ENCODE data around the gene SLC30A4.
"Not testable (repeated sequence)": the region's sequence is repeated elsewhere in the genome, so short reads cannot be mapped to it uniquely, and the experiment has no call there.

Gene SLC30A4

DNA sequence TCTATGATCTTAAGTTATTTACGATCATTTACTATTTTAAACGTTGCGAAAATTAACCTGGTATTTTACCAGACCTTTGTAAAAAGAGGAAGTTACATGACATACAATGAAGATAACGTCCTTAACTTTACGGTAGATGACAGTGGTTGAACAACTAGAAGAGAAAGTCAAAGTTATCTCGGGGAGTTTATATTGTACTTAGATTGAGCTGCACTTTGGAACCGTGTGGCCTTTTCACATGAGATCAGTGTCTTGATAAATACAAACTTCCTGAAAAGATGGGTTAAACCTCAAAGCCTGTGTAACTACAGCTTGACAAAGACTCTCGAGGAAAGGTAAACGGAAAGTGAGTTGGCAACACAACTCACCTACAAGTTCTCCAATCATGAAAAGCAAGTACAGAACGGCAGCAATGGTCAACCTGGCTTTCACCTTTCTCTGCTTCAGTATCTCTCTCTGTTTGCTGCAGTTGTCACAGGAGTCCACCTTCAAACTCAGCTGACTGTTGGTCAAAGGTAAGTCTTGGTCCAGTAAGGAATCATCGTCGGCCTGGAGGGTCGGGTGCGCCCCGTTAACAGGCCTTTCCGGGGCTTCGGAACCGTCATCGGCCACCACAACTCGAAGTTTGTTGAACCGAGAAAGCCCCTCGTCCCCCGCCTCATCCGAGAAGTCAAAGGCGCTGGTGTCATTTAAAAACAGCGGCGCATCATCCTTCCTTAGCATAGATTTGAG lies 793 bp downstream of the SLC30A4 start:
- Histone ChIP-seq H3K4me3 (peak overlapping the region; percentile 66 to 91 (median 82)), H3K27ac (peak overlapping the region; percentile 23 to 92 (median 79))

DNA sequence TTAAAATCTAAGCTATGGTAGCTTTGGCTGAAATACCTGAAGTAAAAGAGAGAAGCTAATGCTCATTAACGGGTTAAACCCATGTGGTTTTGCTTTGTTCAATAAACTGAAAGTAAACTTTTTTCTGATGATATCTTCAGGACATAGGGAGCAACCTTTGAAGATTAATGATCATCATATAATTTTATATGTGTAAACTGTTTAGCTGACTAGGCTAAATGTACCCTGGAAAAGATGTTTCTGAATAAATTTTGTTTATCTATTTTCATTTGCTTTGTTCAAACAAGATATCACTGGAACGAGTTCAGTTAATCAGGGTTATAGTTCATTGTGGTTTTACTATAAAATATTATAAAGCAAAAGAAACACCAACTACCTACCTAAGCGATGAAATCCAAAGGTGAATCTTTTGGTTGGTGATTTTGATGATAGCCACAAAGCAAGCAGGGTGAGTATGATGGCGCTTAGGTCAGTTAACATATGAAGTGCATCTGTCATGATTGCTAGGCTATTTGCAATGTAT lies 11.7 kb downstream of the SLC30A4 start:
- Histone ChIP-seq H3K4me3 (no peak overlapping the region), H3K27ac (no peak overlapping the region)

DNA sequence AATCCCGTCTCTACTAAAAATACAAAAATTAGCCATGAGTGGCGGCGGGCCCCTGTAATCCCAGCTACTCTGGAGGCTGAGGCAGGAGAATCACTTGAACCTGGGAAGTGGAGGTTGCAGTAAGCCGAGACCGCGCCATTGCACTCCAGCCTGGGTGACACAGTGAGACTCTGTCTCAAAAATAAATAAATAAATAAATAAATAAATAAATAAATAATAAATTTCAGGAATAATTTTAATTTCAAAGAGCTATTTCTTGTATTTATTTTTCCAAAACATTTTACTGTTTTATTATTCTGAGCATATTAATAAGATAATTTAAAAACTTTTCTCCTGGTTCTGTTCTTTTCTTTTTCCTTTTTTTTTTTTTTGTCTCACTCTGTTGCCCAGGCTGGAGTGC lies 15.4 kb downstream of the SLC30A4 start:
- H3K4me3 ChIP-seq, H3K27ac ChIP-seq: not testable (repeated sequence)

DNA sequence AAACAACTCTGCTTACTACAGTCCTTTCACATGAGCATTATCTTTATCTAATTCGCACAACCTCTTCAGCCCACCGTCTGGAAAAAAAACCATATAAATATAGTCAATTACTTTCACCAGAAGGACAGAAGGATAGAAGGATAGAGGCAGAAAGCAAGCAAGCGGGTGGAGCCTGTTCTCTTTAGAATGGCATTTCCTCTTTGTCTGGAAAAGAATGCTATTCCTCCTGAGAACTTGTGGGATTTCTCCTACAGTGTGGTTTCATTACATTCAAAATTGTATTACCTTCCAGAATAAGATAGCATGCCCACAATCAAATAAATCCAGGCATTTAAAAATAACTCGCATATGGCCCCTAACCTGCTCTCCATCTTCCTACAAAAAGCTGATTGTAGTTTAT lies 23.1 kb downstream of the SLC30A4 start:
- H3K27ac ChIP-seq = no peak overlapping the region

DNA sequence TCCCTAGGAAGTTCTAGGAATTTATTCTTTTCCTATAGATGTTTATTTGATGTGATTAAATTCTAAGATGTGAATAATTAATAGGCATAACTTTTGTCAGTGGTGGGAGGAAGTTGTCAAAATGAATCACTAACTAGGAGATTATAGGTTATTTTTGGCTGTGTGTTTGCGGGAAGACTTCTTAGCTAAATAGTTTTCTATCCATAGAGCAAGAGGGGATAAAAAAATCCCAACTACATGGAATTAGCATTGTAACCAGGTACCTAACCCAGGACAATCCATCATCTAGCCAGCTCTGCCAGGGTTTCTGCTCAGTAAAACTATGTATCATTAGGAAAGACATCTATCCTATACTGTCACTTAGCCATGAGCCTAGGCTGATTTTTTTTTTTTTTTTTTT lies 23.9 kb downstream of the SLC30A4 start:
- H3K27ac ChIP-seq = no peak overlapping the region
- no peak overlapping the region for H3K4me3 ChIP-seq

More for the DNA sequence above, 23.1 kb downstream of the SLC30A4 start:
- H3K4me3 ChIP-seq = no peak overlapping the region

- Histone ChIP-seq H3K27ac (no peak overlapping the region), H3K4me3 (no peak overlapping the region)
Measured at GRCh38 chr15:45497261-45497660, 25.3 kb downstream of the SLC30A4 start.

DNA sequence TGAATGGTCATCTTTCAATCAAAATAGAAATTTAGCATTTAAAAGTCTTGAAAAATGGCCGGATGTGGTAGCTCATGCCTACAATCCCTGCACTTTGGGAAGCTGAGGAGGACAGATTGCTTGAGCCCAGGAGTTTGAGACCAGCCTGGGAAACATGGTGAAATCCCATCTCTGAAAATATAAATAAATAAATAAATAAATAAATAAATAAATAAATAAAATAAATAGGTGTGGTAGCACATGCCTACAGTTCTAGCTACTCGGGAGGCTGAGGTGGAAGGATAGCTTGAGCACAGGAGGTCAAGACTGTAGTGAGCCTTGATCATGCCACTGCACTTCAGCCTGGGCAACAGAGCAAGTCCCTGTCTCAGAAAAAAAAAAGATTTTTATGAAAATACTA lies 25.9 kb downstream of the SLC30A4 start:
- Histone ChIP-seq H3K27ac (no peak overlapping the region), H3K4me3 (no peak overlapping the region)

- no peak overlapping the region for H3K27ac ChIP-seq
- H3K4me3 ChIP-seq = no peak overlapping the region
Measured at GRCh38 chr15:45495588-45495987, 27.0 kb downstream of the SLC30A4 start.

- no peak overlapping the region for H3K4me3 ChIP-seq
- H3K27ac ChIP-seq = no peak overlapping the region
Measured at GRCh38 chr15:45489690-45490238, 32.8 kb downstream of the SLC30A4 start.

- no peak overlapping the region for H3K27ac ChIP-seq
Measured at GRCh38 chr15:45486317-45486716, 36.2 kb downstream of the SLC30A4 start.

DNA sequence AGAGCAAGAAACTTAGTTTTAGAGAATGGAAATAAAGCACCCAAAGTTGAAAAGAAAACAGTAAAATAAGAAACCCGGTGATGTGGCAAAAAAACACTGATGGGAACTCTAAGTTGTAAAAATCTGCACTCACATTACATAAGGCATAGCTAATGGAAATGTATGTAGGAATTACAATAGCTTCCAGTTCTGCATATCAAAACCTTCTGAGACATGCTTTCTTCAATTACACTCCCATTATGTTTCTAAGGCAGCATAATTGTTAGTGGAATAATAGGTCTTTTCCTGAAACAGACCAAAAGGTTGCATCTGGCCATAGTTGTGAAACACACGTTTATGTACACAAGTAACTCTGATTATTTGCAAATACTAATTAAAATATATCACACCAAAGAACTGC lies 41.4 kb downstream of the SLC30A4 start:
- Histone ChIP-seq H3K27ac (no peak overlapping the region), H3K4me3 (no peak overlapping the region)

More at GRCh38 chr15:45486317-45486716, 36.2 kb downstream of the SLC30A4 start:
- H3K4me3 ChIP-seq = no peak overlapping the region

DNA sequence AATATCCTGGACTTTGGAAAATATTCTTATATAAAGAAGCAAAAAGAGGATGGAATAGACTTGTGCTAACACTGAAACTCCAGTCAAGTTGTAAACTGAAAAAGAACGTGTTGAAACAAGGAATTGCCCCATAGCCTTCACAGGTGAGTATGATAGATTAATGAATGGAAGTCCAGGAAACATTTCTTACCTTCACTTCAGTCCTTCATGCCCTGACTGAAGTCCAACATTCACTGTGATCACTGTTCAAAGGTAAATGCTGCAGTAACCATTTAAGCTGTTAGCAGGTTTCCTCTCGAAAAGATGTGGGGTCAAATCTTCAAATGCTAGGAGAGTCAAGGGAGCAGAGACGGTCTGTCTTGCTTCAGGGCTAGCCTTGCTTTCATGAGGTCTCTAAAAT lies 46.1 kb downstream of the SLC30A4 start:
- Histone ChIP-seq H3K27ac (no peak overlapping the region), H3K4me3 (no peak overlapping the region)

- Histone ChIP-seq H3K4me3 (no peak overlapping the region), H3K27ac (no peak overlapping the region)
Measured at GRCh38 chr15:45474799-45475198, 47.8 kb downstream of the SLC30A4 start.

- Histone ChIP-seq H3K27ac (no peak overlapping the region), H3K4me3 (no peak overlapping the region)
Measured at GRCh38 chr15:45473068-45473467, 49.5 kb downstream of the SLC30A4 start.

DNA sequence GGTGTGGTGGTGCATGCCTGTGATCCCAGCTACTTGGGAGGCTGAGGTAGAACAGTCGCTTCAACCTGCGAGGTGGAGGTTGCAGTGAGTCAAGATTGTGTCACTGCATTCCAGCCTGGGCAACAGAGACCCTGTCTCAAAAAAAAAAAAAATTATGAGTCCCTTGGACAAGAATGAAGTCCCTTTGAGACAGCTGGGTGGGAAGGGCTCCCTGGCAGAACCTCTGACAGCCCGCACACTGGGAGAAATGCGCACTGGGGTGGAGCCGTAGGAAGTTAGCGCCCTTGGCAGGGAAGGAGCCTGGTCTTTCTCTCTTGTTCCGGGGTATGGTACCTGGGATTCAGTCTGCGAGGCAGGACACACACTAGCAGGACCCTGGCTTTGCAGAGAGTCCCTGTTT lies 51.4 kb downstream of the SLC30A4 start:
- H3K4me3 ChIP-seq = no peak overlapping the region
- no peak overlapping the region for H3K27ac ChIP-seq

- Histone ChIP-seq H3K4me3 (no peak overlapping the region), H3K27ac (no peak overlapping the region)
Measured at GRCh38 chr15:45469441-45469840, 53.1 kb downstream of the SLC30A4 start.

GRCh38 chr15:45469027-45469426 lies 53.5 kb downstream of the SLC30A4 start:
- H3K27ac ChIP-seq = no peak overlapping the region
- no peak overlapping the region for H3K4me3 ChIP-seq

- no peak overlapping the region for H3K4me3 ChIP-seq
- H3K27ac ChIP-seq = no peak overlapping the region
Measured at GRCh38 chr15:45468294-45468693, 54.3 kb downstream of the SLC30A4 start.

- Histone ChIP-seq H3K27ac (no peak overlapping the region), H3K4me3 (peak overlapping the region; percentile 2 to 35 (median 16))
Measured at GRCh38 chr15:45458746-45459403, 63.7 kb downstream of the SLC30A4 start.

- peak overlapping the region in 14 of 21 experiments; percentile 4 to 78 (median 62) for H3K27ac ChIP-seq
Measured at GRCh38 chr15:45457641-45458539, 64.7 kb downstream of the SLC30A4 start.

More at GRCh38 chr15:45457641-45458539, 64.7 kb downstream of the SLC30A4 start:
- peak overlapping the region; percentile 2 to 35 (median 16) for H3K4me3 ChIP-seq
